SK-N-SH (cell line): ENCODE measurements around the gene ILF3. TPM values are rescaled to one million over a fixed set of nuclear protein-coding genes. Genes with fewer than 3 reads are reported as not detected.

Experiments used
- CTCF ChIA-PET: fragments of 300-600, 350-600 bp; formaldehyde crosslinking; extraction: SDS; loops from one replicate; lab custom pipeline; 2021; lab: Yijun Ruan, JAX
- POLR2A ChIA-PET: fragments of 350-600 bp; sonication (Branson Sonifier 250); formaldehyde crosslinking; extraction: SDS; loops from one replicate; lab custom pipeline; 2020; ENCODE audit warnings: antibody characterized with exemption, inconsistent platforms; lab: Yijun Ruan, JAX
- DNase-seq: peaks from one replicate; pipeline ENCODE4 v3.0.0; 2012
- H2AFZ ChIP-seq: fragments of 200-600 bp; sonication (generic); 2 replicates; pipeline ENCODE4 v1.8.1; 2016; ENCODE audit warnings: antibody characterized with exemption, mild to moderate bottlenecking, low read depth
- H3F3A ChIP-seq: fragments of 200-600 bp; sonication (generic); replicated peaks from 2 replicates; pipeline ENCODE3; 2016; ENCODE audit warnings: antibody characterized with exemption, mild to moderate bottlenecking; ENCODE audit not compliant: insufficient read depth
- H3K27ac ChIP-seq, 2 experiments: fragments of 200-500 bp in 1 of 2; fragments of 200-600 bp in 1 of 2; sonication (Bioruptor generic) in 1 of 2; sonication (generic), shearing (Covaris generic) in 1 of 2; 2 replicates each; pipeline versions ENCODE4 v1.5.1 to v1.6.1; 2014 to 2016; ENCODE audit warnings: low read depth in 2 of 2, inconsistent platforms in 1 of 2, low read length in 1 of 2, mild to moderate bottlenecking in 1 of 2, mixed read lengths in 1 of 2
- H3K27me3 ChIP-seq: fragments of 200-600 bp; sonication (generic), shearing (Covaris generic); 2 replicates; pipeline ENCODE4 v1.6.1; 2016; ENCODE audit warnings: mixed run types; ENCODE audit not compliant: insufficient read depth
- H3K36me3 ChIP-seq, 2 experiments: fragments of 200-500 bp in 1 of 2; fragments of 200-600 bp in 1 of 2; sonication (Bioruptor generic) in 1 of 2; sonication (generic) in 1 of 2; replicated peaks in 1 of 2; 2 replicates each; pipeline versions ENCODE3 to v1.5.1; 2014 to 2016; ENCODE audit warnings: low read length in 1 of 2, mild to moderate bottlenecking in 1 of 2; ENCODE audit not compliant: insufficient read depth in 2 of 2, control insufficient read depth in 1 of 2
- H3K4me1 ChIP-seq, 2 experiments: fragments of 200-500 bp in 1 of 2; fragments of 200-600 bp in 1 of 2; sonication (Bioruptor generic) in 1 of 2; sonication (generic), shearing (Covaris generic) in 1 of 2; 2 replicates each; pipeline versions ENCODE4 v1.5.1 to v1.6.1; 2014 to 2016; ENCODE audit warnings: low read depth in 1 of 2, low read length in 1 of 2, mixed run types in 1 of 2; ENCODE audit not compliant: insufficient read depth in 2 of 2, control insufficient read depth in 1 of 2
- H3K4me2 ChIP-seq: fragments of 200-600 bp; sonication (generic), shearing (Covaris generic); 2 replicates; pipeline ENCODE4 v1.6.1; 2017; ENCODE audit warnings: mixed run types
- H3K4me3 ChIP-seq, 2 experiments: fragments of 200-500 bp in 1 of 2; fragments of 200-600 bp in 1 of 2; sonication (Bioruptor generic) in 1 of 2; sonication (generic), shearing (Covaris generic) in 1 of 2; 2 replicates each; pipeline versions ENCODE4 v1.5.1 to v1.8.1; 2014 to 2016; ENCODE audit warnings: low read depth in 2 of 2, inconsistent platforms in 1 of 2, low read length in 1 of 2, mild to moderate bottlenecking in 1 of 2, mixed read lengths in 1 of 2, moderate library complexity in 1 of 2
- H3K79me2 ChIP-seq: fragments of 200-600 bp; sonication (generic); 2 replicates; pipeline ENCODE4 v1.8.1; 2017; ENCODE audit warnings: mild to moderate bottlenecking; ENCODE audit not compliant: insufficient read depth
- H3K9ac ChIP-seq: fragments of 200-600 bp; sonication (generic); 2 replicates; pipeline ENCODE4 v1.6.1; 2017; ENCODE audit warnings: mixed run types
- H3K9me2 ChIP-seq: fragments of 200-600 bp; sonication (generic); 2 replicates; pipeline ENCODE4 v1.6.1; 2017; ENCODE audit warnings: mixed run types
- H3K9me3 ChIP-seq: fragments of 200-600 bp; sonication (generic); 2 replicates; pipeline ENCODE4 v1.6.1; 2017; ENCODE audit warnings: mixed run types, mild to moderate bottlenecking, moderate library complexity
- H4K20me1 ChIP-seq: fragments of 200-600 bp; sonication (generic); 2 replicates; pipeline ENCODE4 v1.6.1; 2017; ENCODE audit warnings: mild to moderate bottlenecking, mixed run types; ENCODE audit not compliant: insufficient read depth
- CHD2 ChIP-seq: fragments of 150-350 bp; IDR thresholded peaks from 2 replicates; pipeline ENCODE4 v1.6.1; 2018; ENCODE audit warnings: low read length; ENCODE audit not compliant: partially characterized antibody
- ELF1 ChIP-seq: IDR thresholded peaks from 2 replicates; pipeline ENCODE4 v1.4.0; 2012
- EZH2phosphoT487 ChIP-seq: fragments of 200-600 bp; sonication (generic); IDR thresholded peaks from 2 replicates; pipeline ENCODE4 v1.6.1; 2017; ENCODE audit warnings: low read depth, mixed run types, mild to moderate bottlenecking, antibody characterized with exemption, moderate library complexity, borderline replicate concordance
- FOSL2 ChIP-seq: IDR thresholded peaks from 2 replicates; pipeline ENCODE4 v1.4.0; 2012; ENCODE audit warnings: low read depth, mild to moderate bottlenecking, moderate library complexity, borderline replicate concordance
- FOXM1 ChIP-seq: IDR thresholded peaks from 2 replicates; pipeline ENCODE4 v1.4.0; 2012; ENCODE audit warnings: low read depth, mild to moderate bottlenecking
- GABPA ChIP-seq: IDR thresholded peaks from 2 replicates; pipeline ENCODE4 v1.4.0; 2012; ENCODE audit warnings: low read depth, mild to moderate bottlenecking
- MEF2A ChIP-seq: IDR thresholded peaks from 2 replicates; pipeline ENCODE4 v1.4.0; 2012; ENCODE audit warnings: low read depth, borderline replicate concordance
- MXI1 ChIP-seq: IDR thresholded peaks from 2 replicates; pipeline ENCODE4 v1.6.1; 2012; ENCODE audit warnings: mild to moderate bottlenecking, low read depth, low read length, improper control_type of control experiment
- NFIC ChIP-seq: IDR thresholded peaks from 2 replicates; pipeline ENCODE4 v1.4.0; 2012; ENCODE audit warnings: borderline replicate concordance
- NRF1 ChIP-seq: IDR thresholded peaks from 2 replicates; pipeline ENCODE4 v1.6.1; 2012; ENCODE audit warnings: low read depth, mild to moderate bottlenecking, low read length
- POLR2AphosphoS5 ChIP-seq: IDR thresholded peaks from 2 replicates; pipeline ENCODE4 v1.6.1; 2012; ENCODE audit warnings: low read depth, low read length
- RAD21 ChIP-seq: IDR thresholded peaks from 2 replicates; pipeline ENCODE4 v1.6.1; 2012; ENCODE audit warnings: mild to moderate bottlenecking, low read length
- RCOR1 ChIP-seq: fragments of 150-350 bp; IDR thresholded peaks from 2 replicates; pipeline ENCODE4 v1.6.1; 2017; ENCODE audit warnings: antibody characterized with exemption, low read length
- RFX5 ChIP-seq: IDR thresholded peaks from 2 replicates; pipeline ENCODE4 v1.6.1; 2012; ENCODE audit warnings: mild to moderate bottlenecking, improper control_type of control experiment, low read length
- SIN3A ChIP-seq: IDR thresholded peaks from 2 replicates; pipeline ENCODE4 v1.6.1; 2012; ENCODE audit warnings: low read depth, mild to moderate bottlenecking, low read length, moderate library complexity, borderline replicate concordance
- TAF1 ChIP-seq: IDR thresholded peaks from 2 replicates; pipeline ENCODE4 v1.6.1; 2012; ENCODE audit warnings: low read depth, mild to moderate bottlenecking, low read length, moderate library complexity, borderline replicate concordance
- TCF12 ChIP-seq: IDR thresholded peaks from 2 replicates; pipeline ENCODE4 v1.4.0; 2012
- TEAD4 ChIP-seq: IDR thresholded peaks from 2 replicates; pipeline ENCODE4 v1.4.0; 2012; ENCODE audit warnings: mild to moderate bottlenecking, borderline replicate concordance; ENCODE audit not compliant: insufficient read depth
- YY1 ChIP-seq: IDR thresholded peaks from 2 replicates; pipeline ENCODE4 v1.4.0; 2012; ENCODE audit warnings: low read depth, mild to moderate bottlenecking
- WGBS: methylation state at CpG from one replicate; pipeline ENCODE4 v1.1.6; 2017; ENCODE audit warnings: low lambda C conversion rate; 5-methylcytosine and 5-hydroxymethylcytosine counted together
- polyA plus RNA-seq, 3 experiments: library from polyadenylated mRNA; depleted of rRNA; stranded (reverse); fragments of >200 nt; gene quantifications; 2 replicates each; pipeline ENCODE4 v1.2.3, GENCODE V29; 2012
- TF ChIP-seq, protein P1 (sequence below): IDR thresholded peaks from 2 replicates; pipeline ENCODE4 v1.4.0; 2012; ENCODE audit warnings: low read depth, borderline replicate concordance
- TF ChIP-seq, protein P2 (sequence below): IDR thresholded peaks from 2 replicates; pipeline ENCODE4 v1.4.0; 2012; ENCODE audit warnings: low read depth
- TF ChIP-seq, protein P3 (sequence below): fragments of 150-350 bp; IDR thresholded peaks from 2 replicates; pipeline ENCODE4 v1.6.1; 2016; ENCODE audit warnings: mild to moderate bottlenecking, low read depth, low read length
- TF ChIP-seq, protein P4 (sequence below): fragments of 150-350 bp; IDR thresholded peaks from 2 replicates; pipeline ENCODE4 v1.6.1; 2017; ENCODE audit warnings: antibody characterized with exemption, low read length, low read depth, borderline replicate concordance

ILF3 gene
- polyA plus RNA-seq, 1 of the 3 experiments (the other 2 are of a cell fraction): 229 TPM

DNA sequence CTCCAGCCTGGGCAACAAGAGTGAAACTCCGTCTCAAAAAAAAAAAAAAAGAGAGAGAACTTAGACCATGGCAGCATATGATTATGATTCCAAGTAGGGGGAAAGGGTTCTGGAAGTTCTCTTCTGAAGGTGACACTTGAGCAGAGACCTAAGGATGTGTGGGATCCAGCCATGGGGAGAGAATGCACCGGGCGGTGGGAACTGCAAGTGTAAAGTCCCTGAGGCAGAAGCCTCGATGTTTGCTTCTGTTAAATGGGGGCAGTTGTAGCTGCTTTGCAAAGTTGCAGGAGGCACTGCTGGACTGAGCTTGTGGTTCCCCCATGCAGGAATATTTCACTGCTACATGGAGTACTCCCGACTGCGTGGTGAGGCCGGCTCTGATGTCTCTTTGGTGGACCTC lies 19.7 kb upstream of the ILF3 start:
- 98% methylated on average over 3 of the region's 7 CpGs for WGBS
- CTCF ChIA-PET: interaction anchor here (2.6 to 2.9 kb wide), 2 partner anchors 53 to 66 kb away, joined by 8 to 11 read pairs; partner anchors contain the start of gene QTRT1
- peak; percentile 9 for DNase-seq
- TF ChIP-seq, protein P1, sequence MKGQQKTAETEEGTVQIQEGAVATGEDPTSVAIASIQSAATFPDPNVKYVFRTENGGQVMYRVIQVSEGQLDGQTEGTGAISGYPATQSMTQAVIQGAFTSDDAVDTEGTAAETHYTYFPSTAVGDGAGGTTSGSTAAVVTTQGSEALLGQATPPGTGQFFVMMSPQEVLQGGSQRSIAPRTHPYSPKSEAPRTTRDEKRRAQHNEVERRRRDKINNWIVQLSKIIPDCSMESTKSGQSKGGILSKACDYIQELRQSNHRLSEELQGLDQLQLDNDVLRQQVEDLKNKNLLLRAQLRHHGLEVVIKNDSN: no peak
- TF ChIP-seq TCF12 (no peak), GABPA (no peak), NFIC (no peak), POLR2AphosphoS5 (no peak), SIN3A (no peak), RCOR1 (no peak), TAF1 (no peak), RFX5 (no peak), MXI1 (no peak), FOXM1 (no peak), NRF1 (no peak), FOSL2 (no peak), MEF2A (no peak)
- TF ChIP-seq, protein P2, sequence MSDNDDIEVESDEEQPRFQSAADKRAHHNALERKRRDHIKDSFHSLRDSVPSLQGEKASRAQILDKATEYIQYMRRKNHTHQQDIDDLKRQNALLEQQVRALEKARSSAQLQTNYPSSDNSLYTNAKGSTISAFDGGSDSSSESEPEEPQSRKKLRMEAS: no peak
- TF ChIP-seq, protein P3, sequence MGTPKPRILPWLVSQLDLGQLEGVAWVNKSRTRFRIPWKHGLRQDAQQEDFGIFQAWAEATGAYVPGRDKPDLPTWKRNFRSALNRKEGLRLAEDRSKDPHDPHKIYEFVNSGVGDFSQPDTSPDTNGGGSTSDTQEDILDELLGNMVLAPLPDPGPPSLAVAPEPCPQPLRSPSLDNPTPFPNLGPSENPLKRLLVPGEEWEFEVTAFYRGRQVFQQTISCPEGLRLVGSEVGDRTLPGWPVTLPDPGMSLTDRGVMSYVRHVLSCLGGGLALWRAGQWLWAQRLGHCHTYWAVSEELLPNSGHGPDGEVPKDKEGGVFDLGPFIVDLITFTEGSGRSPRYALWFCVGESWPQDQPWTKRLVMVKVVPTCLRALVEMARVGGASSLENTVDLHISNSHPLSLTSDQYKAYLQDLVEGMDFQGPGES: no peak
- no peaks in the 10 kb centered on the region for H3F3A ChIP-seq
- H3K27ac ChIP-seq: no peak overlapping the region
- no peaks in the 10 kb centered on the region for H3K27me3 ChIP-seq
- no peaks in the 10 kb centered on the region for H3K4me1 ChIP-seq
- H2AFZ ChIP-seq: no peak overlapping the region
- no peak overlapping the region for H3K4me3 ChIP-seq
- POLR2A ChIA-PET: no interaction called here
- no peaks in the 10 kb centered on the region for H3K9me3 ChIP-seq
- no peak overlapping the region for H3K4me2 ChIP-seq
- no peaks in the 10 kb centered on the region for H4K20me1 ChIP-seq
- H3K9ac ChIP-seq: no peak overlapping the region
- no peaks in the 10 kb centered on the region for H3K79me2 ChIP-seq
- no peaks in the 10 kb centered on the region for H3K9me2 ChIP-seq
- peaks cover 19 to 41% of the 10 kb centered on the region in 2 experiments for H3K36me3 ChIP-seq

DNA sequence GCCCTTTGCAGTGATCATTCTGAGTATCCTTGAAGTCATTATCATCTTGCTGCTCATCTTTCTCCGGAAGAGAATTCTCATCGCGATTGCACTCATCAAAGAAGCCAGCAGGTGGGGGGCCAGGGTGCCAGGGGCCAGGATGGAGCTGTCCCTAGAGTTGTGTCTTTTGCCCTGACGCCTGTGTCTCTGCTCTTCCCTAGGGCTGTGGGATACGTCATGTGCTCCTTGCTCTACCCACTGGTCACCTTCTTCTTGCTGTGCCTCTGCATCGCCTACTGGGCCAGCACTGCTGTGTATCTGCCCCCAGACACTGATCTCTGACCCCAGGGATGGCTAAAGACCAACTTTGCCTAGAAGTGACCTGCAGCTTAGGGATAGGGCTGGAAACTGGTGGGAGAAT lies 19.2 kb upstream of the ILF3 start:
- Histone ChIP-seq H3K9ac (no peak overlapping the region), H3K9me2 (no peaks in the 10 kb centered on the region), H3K27ac (no peak overlapping the region), H4K20me1 (no peaks in the 10 kb centered on the region), H3K4me2 (no peak overlapping the region), H3K4me1 (no peaks in the 10 kb centered on the region), H2AFZ (no peak overlapping the region), H3K4me3 (no peak overlapping the region), H3K27me3 (no peaks in the 10 kb centered on the region), H3K36me3 (peaks cover 19 to 41% of the 10 kb centered on the region in 2 experiments), H3F3A (no peaks in the 10 kb centered on the region), H3K79me2 (no peaks in the 10 kb centered on the region), H3K9me3 (no peaks in the 10 kb centered on the region)
- POLR2A ChIA-PET: no interaction called here
- 96% methylated on average over 6 of the region's 6 CpGs for WGBS
- CTCF ChIA-PET: interaction anchor here (1.1 to 2.9 kb wide), 3 partner anchors 10 to 65 kb away, joined by 3 to 11 read pairs (median 8); partner anchors contain the start of gene QTRT1
- DNase-seq: no peak
- no peak for TF ChIP-seq RAD21
- no peak for TF ChIP-seq RFX5
- TF ChIP-seq MEF2A: no peak
- TF ChIP-seq, protein P4, sequence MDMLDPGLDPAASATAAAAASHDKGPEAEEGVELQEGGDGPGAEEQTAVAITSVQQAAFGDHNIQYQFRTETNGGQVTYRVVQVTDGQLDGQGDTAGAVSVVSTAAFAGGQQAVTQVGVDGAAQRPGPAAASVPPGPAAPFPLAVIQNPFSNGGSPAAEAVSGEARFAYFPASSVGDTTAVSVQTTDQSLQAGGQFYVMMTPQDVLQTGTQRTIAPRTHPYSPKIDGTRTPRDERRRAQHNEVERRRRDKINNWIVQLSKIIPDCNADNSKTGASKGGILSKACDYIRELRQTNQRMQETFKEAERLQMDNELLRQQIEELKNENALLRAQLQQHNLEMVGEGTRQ: no peak
- TF ChIP-seq CHD2: no peak
- TF ChIP-seq YY1: no peak
- TF ChIP-seq GABPA: no peak
- no peak for TF ChIP-seq RCOR1
- TF ChIP-seq, protein P2: no peak
- no peak for TF ChIP-seq EZH2phosphoT487
- TF ChIP-seq FOXM1: no peak
- TF ChIP-seq TAF1: no peak
- TF ChIP-seq TEAD4: no peak
- no peak for TF ChIP-seq NFIC
- no peak for TF ChIP-seq ELF1
- no peak for TF ChIP-seq POLR2AphosphoS5
